NCI-H524 treated with DMSO at 0.1 percent for 48 hours (cell line): ENCODE data around the gene THBS3.
"Not testable (repeated sequence)": the region's sequence is repeated elsewhere in the genome, so short reads cannot be mapped to it uniquely, and the experiment has no call there.

ENCODE experiments used
- DNase-seq: peaks from one replicate; lab custom pipeline; 2025; lab: John Stamatoyannopoulos, UW

THBS3 gene

GRCh38 chr1:155207806-155208540 is at the start of gene THBS3:
THBS3 (minus strand) TSS chr1:155207897; CDS start chr1:155207876, 21 bp downstream.
- DNase-seq, result peak; percentile 7

- no peak for DNase-seq
Measured at GRCh38 chr1:155256058-155256852, 48.6 kb upstream of the THBS3 start.

- DNase-seq, result no peak
Measured at GRCh38 chr1:155255243-155256007, 47.7 kb upstream of the THBS3 start, which contains the start of gene ENTREP3. ENTREP3 (minus strand) TSS chr1:155255483; CDS start chr1:155254877, 606 bp downstream.

- no peak for DNase-seq
Measured at GRCh38 chr1:155254714-155255242, 47.1 kb upstream of the THBS3 start.

DNA sequence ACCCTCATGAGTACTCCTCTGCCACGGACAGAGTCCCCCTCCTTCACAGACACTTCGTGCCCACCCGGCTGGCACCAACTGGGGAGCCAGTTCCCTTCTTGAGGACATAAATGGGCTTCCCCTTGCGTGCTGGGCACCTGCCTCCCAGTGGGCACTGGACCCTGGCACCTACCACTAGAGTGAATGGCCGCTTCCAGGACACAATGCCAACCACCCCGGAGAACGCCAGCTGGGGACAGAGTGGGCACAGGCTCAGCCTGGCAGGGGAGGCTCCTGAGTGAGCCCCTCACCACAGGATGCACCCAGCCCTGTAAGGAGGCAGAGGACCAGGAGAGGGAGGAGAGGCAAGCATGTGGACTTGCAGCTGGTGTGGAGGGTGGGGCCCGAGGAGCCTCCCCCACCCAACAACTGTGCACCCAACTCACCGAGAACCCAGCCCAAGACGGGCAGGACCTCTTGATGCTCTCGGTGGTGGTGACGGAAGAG is 46.6 kb upstream of the THBS3 start:
- no peak for DNase-seq

GRCh38 chr1:155253797-155254196 is 46.1 kb upstream of the THBS3 start:
- DNase-seq, result no peak

DNA sequence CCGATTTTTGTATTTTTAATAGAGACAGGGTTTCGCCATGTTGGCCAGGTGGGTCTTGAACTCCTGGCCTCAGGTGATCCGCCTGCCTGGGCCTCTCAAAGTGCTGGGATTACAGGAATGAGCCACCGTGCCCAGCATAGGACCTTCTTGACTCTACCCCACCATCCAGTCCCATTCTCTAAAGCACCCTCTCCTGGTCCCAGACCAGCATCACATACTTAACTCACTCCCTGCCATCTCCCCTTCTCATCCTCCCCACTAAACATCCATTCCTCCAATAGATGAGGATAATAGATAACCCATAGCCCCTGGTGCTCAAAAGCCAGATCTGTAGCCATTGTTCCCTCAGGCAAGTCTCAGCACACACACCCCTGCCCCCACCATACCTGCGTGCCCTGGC is 45.5 kb upstream of the THBS3 start:
- no peak for DNase-seq

DNA sequence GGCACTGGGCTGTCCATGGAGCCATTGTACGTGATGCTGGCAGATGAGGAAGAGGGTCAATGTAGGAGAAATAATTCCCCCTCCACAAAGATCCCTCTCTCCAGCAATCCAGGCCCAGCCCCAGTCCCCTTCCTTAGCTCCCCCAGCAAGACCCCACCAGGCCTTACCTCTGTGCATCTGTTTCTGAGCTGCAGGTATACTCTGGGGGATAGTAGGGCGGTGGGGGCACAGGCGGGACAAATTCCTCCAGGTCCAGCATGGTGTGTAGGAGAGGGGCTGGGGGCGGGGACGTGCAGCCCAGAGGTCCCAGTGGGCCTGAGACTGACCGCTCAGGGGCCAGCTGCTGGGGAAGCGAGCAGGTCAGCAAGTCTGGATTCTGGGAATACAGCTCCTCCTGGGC is 43.9 kb upstream of the THBS3 start:
- DNase-seq, result no peak

DNA sequence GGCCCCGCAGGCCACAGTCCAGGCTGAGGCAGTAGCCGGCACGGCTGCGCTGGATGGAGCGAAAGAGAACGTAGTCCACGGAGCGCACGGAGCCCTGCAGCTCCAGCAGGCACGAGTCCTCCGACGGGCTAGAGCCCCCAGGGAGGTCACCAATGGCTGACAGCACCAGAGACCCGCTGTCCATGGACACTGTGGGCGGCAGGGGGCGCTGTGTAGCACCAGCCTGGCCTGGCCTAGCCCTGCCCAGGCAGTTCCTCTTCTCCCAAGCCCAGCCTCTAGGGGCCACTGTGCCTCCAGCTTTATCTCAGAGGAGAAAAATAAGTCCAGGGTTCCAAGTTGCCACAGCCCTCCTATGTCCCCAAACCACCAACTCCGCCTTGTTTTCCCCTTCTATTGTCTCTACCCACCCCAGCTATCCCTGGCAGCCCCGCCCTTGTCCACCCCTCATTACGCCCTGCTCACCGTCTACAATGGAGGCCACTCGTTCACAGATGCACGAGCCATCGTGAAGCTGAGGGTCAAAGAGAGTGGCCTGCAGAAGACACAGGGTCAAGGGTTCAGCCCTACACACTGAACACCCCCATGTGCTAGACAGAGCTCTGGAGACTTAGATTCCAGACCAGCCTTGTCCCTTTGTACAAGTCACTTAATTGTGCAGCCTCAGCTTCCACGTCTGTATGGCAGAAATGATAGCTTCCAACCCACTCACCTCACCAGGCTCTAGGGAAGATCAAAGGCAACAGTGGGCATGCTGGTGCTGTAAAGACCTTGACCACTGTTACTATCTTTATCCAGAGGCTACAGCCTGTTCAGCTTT is 43.1 kb upstream of the THBS3 start:
- DNase-seq, result peak; percentile 22

DNA sequence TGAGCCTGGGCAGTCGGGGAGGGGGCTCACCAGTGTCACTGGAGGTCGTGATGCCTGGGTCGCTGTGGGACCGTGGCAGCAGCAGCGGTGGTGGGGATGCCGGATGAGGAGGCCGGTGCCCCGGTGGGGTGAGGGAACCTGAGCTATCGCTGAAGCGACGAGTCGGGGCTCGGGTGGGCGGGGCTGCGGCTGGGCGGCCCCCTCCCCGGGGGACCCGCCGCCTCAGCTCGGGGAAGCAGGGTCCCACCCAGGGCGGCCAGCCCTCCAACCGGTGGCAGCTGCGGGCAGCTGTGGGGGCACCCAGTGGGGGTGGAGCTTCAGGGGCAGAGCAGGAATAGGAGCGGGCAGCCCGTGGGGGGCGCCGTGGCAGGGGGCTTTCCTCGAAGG is 42.5 kb upstream of the THBS3 start:
- no peak for DNase-seq

GRCh38 chr1:155247667-155248553 is 40.2 kb upstream of the THBS3 start:
- no peak for DNase-seq

DNA sequence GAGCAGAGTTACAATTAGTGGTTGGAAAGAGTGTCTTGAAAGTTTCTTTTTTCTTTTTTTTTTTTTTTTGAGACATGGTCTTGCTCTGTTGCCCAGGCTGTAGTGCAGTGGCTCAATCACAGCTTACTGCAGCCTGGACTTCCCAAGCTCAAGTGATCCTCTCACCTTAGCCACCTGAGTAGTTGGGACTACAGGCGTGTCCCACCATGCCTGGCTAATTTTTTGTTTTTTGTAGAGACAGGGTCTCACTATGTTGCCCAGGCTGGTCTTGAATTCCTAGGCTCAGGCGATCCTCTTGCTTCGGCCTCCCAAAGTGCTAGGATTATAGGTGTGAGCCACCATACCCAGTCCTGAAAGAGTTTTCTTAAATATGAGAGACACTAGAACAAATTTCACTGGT is 39.1 kb upstream of the THBS3 start:
- not testable (repeated sequence) for DNase-seq

- no peak for DNase-seq
Measured at GRCh38 chr1:155245163-155245524, 37.4 kb upstream of the THBS3 start.

DNA sequence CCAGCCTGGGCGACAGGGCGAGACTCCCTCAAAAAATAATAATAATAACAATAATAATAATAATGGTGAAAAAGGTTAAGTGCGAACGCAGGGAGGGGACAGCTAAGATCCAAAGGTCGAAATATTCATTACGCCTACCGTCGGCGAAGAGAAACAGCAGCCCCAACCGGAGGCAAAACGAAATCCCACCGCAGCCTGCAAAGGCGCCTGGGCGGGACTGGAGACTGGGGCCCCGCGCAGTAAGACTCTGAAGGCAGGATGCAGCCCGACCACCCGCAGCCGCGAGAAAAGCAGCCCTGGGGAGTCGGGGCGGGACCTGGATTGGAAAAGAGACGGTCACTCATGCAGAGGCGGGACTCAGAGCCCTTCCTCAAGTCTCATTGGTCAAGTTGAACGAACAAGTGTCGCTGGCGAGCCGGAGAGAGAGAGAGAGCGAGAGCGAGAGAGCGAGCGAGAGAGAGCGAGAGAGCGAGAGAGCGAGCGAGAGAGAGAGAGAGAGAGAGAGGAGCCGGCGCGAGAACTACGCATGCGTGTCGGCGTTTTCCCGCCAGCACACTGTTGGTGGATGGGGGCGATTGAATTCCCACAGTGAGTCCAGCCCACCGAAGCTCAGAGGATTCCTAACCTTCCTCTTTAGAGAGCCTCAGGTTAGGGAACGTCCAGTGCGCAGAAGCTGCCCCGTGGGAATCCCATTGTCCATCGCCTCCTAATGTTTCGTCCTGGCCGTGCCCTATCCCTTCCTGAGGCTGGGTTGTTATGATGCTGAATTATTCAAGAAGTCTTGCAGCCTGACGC is 36.9 kb upstream of the THBS3 start:
- peak; percentile 94 for DNase-seq

GRCh38 chr1:155242805-155243358 is 35.2 kb upstream of the THBS3 start:
- no peak for DNase-seq

- no peak for DNase-seq
Measured at GRCh38 chr1:155241841-155242264, 34.2 kb upstream of the THBS3 start.

DNA sequence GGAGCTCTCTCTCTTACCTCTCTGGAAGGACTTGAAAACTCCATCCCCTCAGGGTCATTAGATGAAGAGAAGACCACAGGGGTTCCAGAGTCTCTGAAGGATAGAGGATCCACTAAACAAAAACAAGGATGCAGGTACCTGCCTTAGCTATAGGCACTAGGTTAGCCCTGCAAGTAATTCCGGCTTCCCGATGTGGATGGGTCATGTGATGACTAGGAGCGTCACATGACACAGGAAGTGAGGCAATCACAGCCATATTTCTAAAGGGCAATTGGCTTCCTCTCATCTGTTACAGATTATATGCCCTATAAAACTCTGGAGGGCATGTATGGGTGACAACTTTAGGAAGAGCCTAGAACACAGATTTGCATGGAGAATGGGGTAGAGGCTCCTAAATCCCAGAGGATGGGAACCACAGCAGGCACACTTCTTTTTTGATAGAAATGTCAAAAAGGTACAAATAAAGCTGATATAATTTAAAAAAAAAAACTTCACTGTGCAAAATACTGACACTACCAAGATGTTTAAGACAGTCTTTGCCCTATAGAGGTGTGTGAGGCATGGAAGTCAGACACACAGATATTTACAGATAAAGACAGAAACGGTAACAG is 33.5 kb upstream of the THBS3 start:
- DNase-seq, result peak; percentile 29

DNA sequence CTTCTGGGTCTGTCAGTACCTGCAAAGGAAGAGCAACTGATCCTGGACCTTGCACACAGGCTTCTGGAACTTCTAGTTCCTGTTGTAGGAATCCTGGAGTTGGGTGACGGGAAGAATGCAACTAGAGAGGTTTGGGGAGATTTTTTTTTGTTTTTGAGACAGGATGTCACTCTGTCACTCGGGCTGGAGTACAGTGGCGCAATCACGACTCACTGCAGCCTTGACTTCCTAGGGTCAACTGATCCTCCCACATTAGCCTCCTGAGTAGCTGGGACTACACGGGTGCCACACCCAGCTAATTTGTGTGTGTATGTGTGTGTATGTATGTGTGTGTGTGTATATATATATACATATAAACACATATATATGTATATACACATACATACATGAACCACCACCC is 28.8 kb upstream of the THBS3 start:
- DNase-seq, result no peak

GRCh38 chr1:155235375-155235774 is 27.7 kb upstream of the THBS3 start:
- not testable (repeated sequence) for DNase-seq
